GM12878 (cell line): ENCODE measurements around the gene ABCC3. TPM values are rescaled to one million over a fixed set of nuclear protein-coding genes. Genes with fewer than 3 reads are reported as not detected.

ENCODE experiments used
- ATAC-seq: fragments of 200-7000 bp; cut with Tn5 transposase; 3 replicates; pipeline ENCODE4 v1.9.1; 2020; ENCODE audit warnings: mild to moderate bottlenecking, moderate library complexity
- BruUV-seq: library from RNA; stranded (reverse); fragments of 400-500 nt; replicated peaks from 2 replicates; lab custom pipeline; 2021; lab: Mats Ljungman, UMichigan
- CTCF ChIA-PET: fragments of 300-600 bp; sonication (Branson Sonifier 250); formaldehyde crosslinking; extraction: SDS; loops from one replicate; lab custom pipeline; 2021; ENCODE audit warnings: inconsistent platforms; lab: Yijun Ruan, JAX
- POLR2A ChIA-PET: fragments of 350-600 bp; formaldehyde crosslinking; extraction: SDS; loops from one replicate; lab custom pipeline; 2021; ENCODE audit warnings: inconsistent platforms; lab: Charles Lee
- RAD21 ChIA-PET: fragments of 300-600 bp; sonication (Branson Sonifier 250); formaldehyde crosslinking; loops from one replicate; lab custom pipeline; 2023; ENCODE audit warnings: antibody characterized with exemption; ENCODE audit not compliant: unreplicated experiment; lab: Charles Lee
- SMC1A ChIA-PET: fragments of 300-600 bp; sonication (Branson Sonifier 250); formaldehyde crosslinking; loops from one replicate; lab custom pipeline; 2023; ENCODE audit not compliant: unreplicated experiment, uncharacterized antibody; lab: Charles Lee
- DNase-seq: peaks from one replicate; pipeline ENCODE4 v3.0.0-alpha.2; 2011; ENCODE audit warnings: low read depth, low spot score
- FAIRE-seq: peaks from 3 replicates; lab custom pipeline; 2011; peaks lifted over from hg19 to GRCh38; lab: Jason Lieb, UNC
- H2AFZ ChIP-seq: 2 replicates; pipeline ENCODE4 v1.6.0; 2011; ENCODE audit warnings: low read depth, low read length, control low read depth; ENCODE audit not compliant: control insufficient read depth
- H3K27ac ChIP-seq: 2 replicates; pipeline ENCODE4 v1.5.1; 2011; ENCODE audit warnings: control low read depth; ENCODE audit not compliant: control insufficient read depth, insufficient read depth
- H3K27me3 ChIP-seq, 2 experiments: replicated peaks in 1 of 2; 2 replicates each; pipeline versions ENCODE4 v1.6.0 to v1.6.1; 2011; ENCODE audit warnings: low read length in 1 of 2; ENCODE audit not compliant: control insufficient read depth in 2 of 2, insufficient read depth in 2 of 2
- H3K36me3 ChIP-seq, 2 experiments: 2 replicates each; pipeline ENCODE4 v1.5.1; 2011; ENCODE audit warnings: low read length in 1 of 2; ENCODE audit not compliant: control insufficient read depth in 2 of 2, insufficient read depth in 2 of 2
- H3K4me1 ChIP-seq: 2 replicates; pipeline ENCODE4 v1.6.1; 2011; ENCODE audit warnings: mild to moderate bottlenecking, low read length, moderate library complexity, mixed read lengths; ENCODE audit not compliant: control insufficient read depth, insufficient read depth
- H3K4me2 ChIP-seq: 2 replicates; pipeline ENCODE4 v1.6.0; 2011; ENCODE audit warnings: control low read depth; ENCODE audit not compliant: control insufficient read depth, insufficient read depth
- H3K4me3 ChIP-seq: fragments of 200-600 bp; sonication (generic); 2 replicates; pipeline ENCODE4 v1.5.1; 2016
- H3K79me2 ChIP-seq: 2 replicates; pipeline ENCODE4 v1.6.0; 2011; ENCODE audit warnings: low read length; ENCODE audit not compliant: control insufficient read depth, insufficient read depth
- H3K9ac ChIP-seq: 2 replicates; pipeline ENCODE4 v1.8.0; 2011; ENCODE audit warnings: low read length, control low read depth, mixed read lengths; ENCODE audit not compliant: control insufficient read depth, insufficient read depth
- H3K9me3 ChIP-seq: replicated peaks from 3 replicates; pipeline ENCODE4 v1.5.1; 2011; ENCODE audit warnings: mild to moderate bottlenecking, low read length; ENCODE audit not compliant: control insufficient read depth, insufficient read depth
- H4K20me1 ChIP-seq: 2 replicates; pipeline ENCODE4 v1.6.0; 2011; ENCODE audit not compliant: control insufficient read depth, insufficient read depth
- BCL3 ChIP-seq: IDR thresholded peaks from 2 replicates; pipeline ENCODE4 v1.6.1; 2011; ENCODE audit warnings: borderline replicate concordance, low read depth, mild to moderate bottlenecking, moderate library complexity, low read length; ENCODE audit not compliant: insufficient read depth, poor library complexity, severe bottlenecking
- IKZF1 ChIP-seq: fragments of 450-650 bp; conservative IDR thresholded peaks from 2 replicates; pipeline ENCODE4 v1.6.1; 2017; ENCODE audit warnings: antibody characterized with exemption, mild to moderate bottlenecking
- KAT2A ChIP-seq: conservative IDR thresholded peaks from 2 replicates; pipeline ENCODE4 v1.6.1; 2011; ENCODE audit warnings: low read depth, low read length; ENCODE audit not compliant: control insufficient read depth
- KLF5 ChIP-seq: fragments of 450-650 bp; IDR thresholded peaks from 2 replicates; pipeline ENCODE4 v1.6.1; 2014; ENCODE audit warnings: mild to moderate bottlenecking; ENCODE audit not compliant: partially characterized antibody
- MEF2A ChIP-seq: IDR thresholded peaks from 2 replicates; pipeline ENCODE4 v1.6.1; 2011; ENCODE audit warnings: low read depth, mild to moderate bottlenecking, low read length, moderate library complexity; ENCODE audit not compliant: insufficient read depth
- NFYA ChIP-seq: IDR thresholded peaks from 2 replicates; pipeline ENCODE4 v1.6.1; 2011; ENCODE audit warnings: low read depth, mild to moderate bottlenecking, low read length, improper control_type of control experiment, borderline replicate concordance
- NKRF ChIP-seq: fragments of 450-650 bp; conservative IDR thresholded peaks from 2 replicates; pipeline ENCODE4 v1.6.1; 2017; ENCODE audit warnings: mild to moderate bottlenecking, moderate library complexity
- NR2F1 ChIP-seq: fragments of 450-650 bp; conservative IDR thresholded peaks from 2 replicates; pipeline ENCODE4 v1.6.1; 2017; ENCODE audit warnings: mild to moderate bottlenecking
- POLR2AphosphoS2 ChIP-seq: IDR thresholded peaks from 2 replicates; pipeline ENCODE4 v1.6.1; 2011; ENCODE audit warnings: low read depth, mild to moderate bottlenecking, low read length, improper control_type of control experiment, moderate library complexity
- POLR2AphosphoS5 ChIP-seq: IDR thresholded peaks from 2 replicates; pipeline ENCODE4 v1.6.1; 2011; ENCODE audit warnings: mild to moderate bottlenecking, low read length, inconsistent platforms
- RELA ChIP-seq: fragments of 450-650 bp; IDR thresholded peaks from 2 replicates; pipeline ENCODE4 v1.8.0; 2014; ENCODE audit warnings: borderline replicate concordance; ENCODE audit not compliant: partially characterized antibody
- RUNX3 ChIP-seq: IDR thresholded peaks from 2 replicates; pipeline ENCODE4 v1.6.1; 2012; ENCODE audit warnings: low read length, inconsistent platforms
- SIX5 ChIP-seq: IDR thresholded peaks from 2 replicates; pipeline ENCODE4 v1.6.1; 2011; ENCODE audit warnings: mild to moderate bottlenecking, low read depth, low read length, moderate library complexity; ENCODE audit not compliant: severe bottlenecking
- SMAD5 ChIP-seq: IDR thresholded peaks from 2 replicates; pipeline ENCODE4 v1.6.1; 2016; ENCODE audit warnings: antibody characterized with exemption, low read depth
- SRF ChIP-seq, 2 experiments: IDR thresholded peaks; 2 replicates each; pipeline ENCODE4 v1.6.1; 2011; ENCODE audit warnings: low read depth in 2 of 2, low read length in 2 of 2, mild to moderate bottlenecking in 1 of 2, moderate library complexity in 1 of 2
- TBL1XR1 ChIP-seq: IDR thresholded peaks from 2 replicates; pipeline ENCODE4 v1.6.1; 2012; ENCODE audit warnings: low read depth, low read length, improper control_type of control experiment
- WRNIP1 ChIP-seq: IDR thresholded peaks from 2 replicates; pipeline ENCODE4 v1.6.1; 2011; ENCODE audit warnings: low read depth, low read length, improper control_type of control experiment, borderline replicate concordance
- YY1 ChIP-seq: IDR thresholded peaks from 2 replicates; pipeline ENCODE4 v1.6.1; 2011; ENCODE audit warnings: low read depth, mild to moderate bottlenecking, low read length
- WGBS: methylation state at CpG from one replicate; pipeline ENCODE4 v1.1.6; 2016; ENCODE audit warnings: low lambda C conversion rate; ENCODE audit not compliant: insufficient replicate concordance, insufficient coverage; ENCODE audit errors: missing lambda C conversion rate; 5-methylcytosine and 5-hydroxymethylcytosine counted together
- in situ Hi-C: fragments of 300-500 bp; cut with MboI; formaldehyde crosslinking; loops from 9 replicates; pipeline ENCODE4 v1.14.3; 2018; ENCODE audit warnings: mixed read lengths
- intact Hi-C: fragments of 100-400 bp; cut with micrococcal nuclease; formaldehyde crosslinking; loops from one replicate; pipeline ENCODE4 v1.14.2; 2022; ENCODE audit not compliant: unreplicated experiment
- polyA plus RNA-seq, 11 experiments: library from polyadenylated mRNA; depleted of rRNA in 4 of 11; unstranded in 6 of 11; stranded (reverse) in 5 of 11; fragments of >200 nt; fragmentation: Nextera tagmentation in 4 of 11; fragmentation: Illumina TruSeq in 1 of 11; extraction: Ambion mirVana in 4 of 11; extraction: Trizol in 1 of 11; gene quantifications; 1 replicate in 1 of 11; 2 replicates in 10 of 11; pipeline versions ENCODE4 v1.2.1 to v1.2.3, GENCODE V29; 2011 to 2016; ENCODE audit warnings: inconsistent platforms in 2 of 11, missing spikeins in 2 of 11, low read depth in 1 of 11
- total RNA-seq, 4 experiments: library from RNA; depleted of rRNA in 3 of 4; stranded (reverse); fragments of >200 nt in 3 of 4; fragmentation: Illumina TruSeq in 1 of 4; extraction: Trizol in 1 of 4; gene quantifications; 2 replicates each; pipeline versions ENCODE4 v1.2.1 to v1.2.3, GENCODE V29; 2013 to 2021

ABCC3 gene
- total and polyA plus RNA-seq, 10 of the 15 experiments (the other 5 are each of a cell fraction or from before 2014, with no cell fraction given): 0.21 to 2.3 (median 0.71) TPM; not detected in 6

GRCh38 chr17:50715471-50715870 is 80.8 kb downstream of the ABCC3 start (continued):
- no peak for TF ChIP-seq NFYA
- TF ChIP-seq POLR2AphosphoS2: no peak

GRCh38 chr17:50719144-50719923 is 84.7 kb downstream of the ABCC3 start, which contains the start of gene LUC7L3:
Gene LUC7L3, plus strand, starts transcription at chr17:50719603. Its CDS starts 130 bp downstream, at chr17:50719733.
- WGBS: under 1% methylated on average over 72 of the region's 76 CpGs
- FAIRE-seq (peak; percentile 35), ATAC-seq (peak; percentile 94), DNase-seq (peak; percentile 71)
- RAD21 ChIA-PET: interaction anchor here (0.9 to 1.4 kb wide), 2 partner anchors 11 to 15 kb away, joined by 3 to 5 read pairs; no protein-coding TSS in a partner anchor
- Histone ChIP-seq H3K27ac (peak within 1 kb of the TSS; percentile 96), H3K9ac (peak within 1 kb of the TSS; percentile 98), H3K4me2 (peak within 1 kb of the TSS; percentile 88), H3K79me2 (peaks cover 54% of the 10 kb centered on the region), H3K27me3 (no peaks in the 10 kb centered on the region), H3K4me3 (peak within 1 kb of the TSS; percentile 86), H3K9me3 (no peaks in the 10 kb centered on the region), H3K4me1 (no peaks in the 10 kb centered on the region; the same call in 1 of the 2 replicates), H2AFZ (peak within 1 kb of the TSS; percentile 96), H3K36me3 (peaks cover 0 to 3% of the 10 kb centered on the region in 2 experiments; a peak in 1 of 4 replicates), H4K20me1 (no peaks in the 10 kb centered on the region; the same call in 1 of the 2 replicates)
- in situ Hi-C loops (no loop called here), intact Hi-C loops (loop anchor here (1.0 kb wide), 1 partner anchor 12 kb away; the partner anchor contains the start of gene ANKRD40)
- BruUV-seq: TSS peak; percentile 99
- SMC1A ChIA-PET: interaction anchor here (1.0 to 1.1 kb wide), 2 partner anchors 11 to 15 kb away, joined by 3 to 5 read pairs; partner anchors contain the start of gene ANKRD40
- CTCF ChIA-PET: interaction anchor here (0.7 to 0.8 kb wide), 2 partner anchors 88 to 148 kb away, joined by 3 read pairs; no protein-coding TSS in a partner anchor
- POLR2A ChIA-PET: interaction anchor here (0.6 to 3.7 kb wide), 3 partner anchors 12 to 1042 kb away, joined by 3 to 25 read pairs (median 3); partner anchors contain the start of gene ANKRD40
- TF ChIP-seq POLR2AphosphoS2: peak; percentile 81; the same call in 1 of the 2 replicates
- peak; percentile 43 for TF ChIP-seq SIX5
- TF ChIP-seq BCL3: peak; percentile 15
- TF ChIP-seq IKZF1: peak; percentile 75
- peak; percentile 59 for TF ChIP-seq NKRF
- TF ChIP-seq RELA: no peak
- TF ChIP-seq POLR2AphosphoS5: peak; percentile 97
- peak; percentile 92 for TF ChIP-seq SMAD5
- 0 out of 4 replicates have a peak, but pooled peaks of 1 of the 2 experiments have one; percentile 37 for TF ChIP-seq SRF (IDR thresholded peaks at IDR 0.05; ENCODE audit: low read depth in 2 of 2, low read length in 2 of 2)
- peak; percentile 97 for TF ChIP-seq YY1
- TF ChIP-seq MEF2A: no peak
- no peak; the same call in 1 of the 2 replicates for TF ChIP-seq TBL1XR1
- no peak for TF ChIP-seq WRNIP1
- peak; percentile 38 for TF ChIP-seq KLF5
- peak; percentile 32; the same call in 1 of the 2 replicates for TF ChIP-seq NR2F1
- TF ChIP-seq RUNX3: peak; percentile 20
- no peak for TF ChIP-seq KAT2A
